HG02588 (cell line): ENCODE data around the gene DNAJC16.

Source experiments
- ATAC-seq: cut with Tn5 transposase; IDR thresholded peaks from one replicate; pipeline ENCODE4 v1.9.1; 2021; ENCODE audit warnings: mild to moderate bottlenecking, moderate library complexity; ENCODE audit not compliant: unreplicated experiment

DNAJC16 gene

DNA sequence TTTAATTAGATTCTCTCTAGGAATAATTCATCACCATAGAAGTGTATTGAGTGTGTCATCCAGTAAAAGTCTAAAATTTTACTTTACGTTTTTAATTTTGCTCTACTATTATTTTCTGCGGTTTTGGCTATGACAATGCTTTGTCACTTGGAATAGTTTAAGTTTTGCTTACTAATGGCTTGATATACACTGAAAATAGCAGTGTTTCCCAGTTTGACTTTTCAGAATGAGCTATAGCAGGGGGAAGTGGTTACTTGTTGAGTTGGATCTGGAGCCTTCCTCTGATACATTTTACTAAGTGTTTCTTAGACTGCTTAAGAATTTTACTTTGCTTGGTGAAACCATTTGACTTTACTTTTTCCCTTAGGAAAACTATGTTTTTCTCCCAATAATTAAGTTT is 5.0 kb downstream of the DNAJC16 start:
- ATAC-seq, result no peak

DNA sequence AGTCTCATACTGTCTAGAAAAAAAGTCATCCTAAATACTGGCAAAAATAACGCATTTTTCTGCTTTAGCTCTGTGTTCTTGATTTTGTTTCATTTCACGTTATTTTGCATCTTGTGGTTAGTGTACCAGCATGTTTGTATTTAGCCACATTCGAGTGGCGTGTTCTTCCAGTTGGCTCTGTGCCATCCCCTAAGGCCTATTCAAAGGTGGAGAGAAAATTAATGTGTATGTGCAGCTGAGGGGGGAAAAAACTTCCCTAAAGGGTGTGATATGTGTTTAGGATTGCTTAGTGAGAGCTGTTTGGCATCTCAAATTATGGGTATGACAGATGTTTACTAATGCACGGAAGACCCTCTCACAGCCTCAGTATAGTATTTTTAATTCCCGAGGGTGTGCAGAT is 12.1 kb downstream of the DNAJC16 start:
- no peak for ATAC-seq

DNA sequence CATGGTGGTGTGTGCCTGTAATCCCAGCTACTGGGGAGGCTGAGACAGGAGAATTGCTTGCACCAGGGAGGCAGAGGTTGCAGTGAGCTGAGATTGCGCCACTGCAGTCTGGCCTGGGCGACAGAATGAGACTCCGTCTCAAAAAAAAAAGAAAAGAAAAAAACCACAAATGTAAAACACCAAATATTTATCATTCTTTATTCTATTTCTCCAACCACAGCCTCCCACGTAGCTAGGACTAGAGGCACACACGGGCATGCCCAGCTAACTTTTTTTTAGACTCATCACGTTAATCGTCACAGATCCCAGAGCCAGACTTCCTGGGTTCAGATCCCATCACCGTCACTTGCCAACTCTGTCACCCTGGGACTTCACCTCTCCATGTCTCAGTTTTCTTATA is 13.5 kb downstream of the DNAJC16 start:
- no peak for ATAC-seq

DNA sequence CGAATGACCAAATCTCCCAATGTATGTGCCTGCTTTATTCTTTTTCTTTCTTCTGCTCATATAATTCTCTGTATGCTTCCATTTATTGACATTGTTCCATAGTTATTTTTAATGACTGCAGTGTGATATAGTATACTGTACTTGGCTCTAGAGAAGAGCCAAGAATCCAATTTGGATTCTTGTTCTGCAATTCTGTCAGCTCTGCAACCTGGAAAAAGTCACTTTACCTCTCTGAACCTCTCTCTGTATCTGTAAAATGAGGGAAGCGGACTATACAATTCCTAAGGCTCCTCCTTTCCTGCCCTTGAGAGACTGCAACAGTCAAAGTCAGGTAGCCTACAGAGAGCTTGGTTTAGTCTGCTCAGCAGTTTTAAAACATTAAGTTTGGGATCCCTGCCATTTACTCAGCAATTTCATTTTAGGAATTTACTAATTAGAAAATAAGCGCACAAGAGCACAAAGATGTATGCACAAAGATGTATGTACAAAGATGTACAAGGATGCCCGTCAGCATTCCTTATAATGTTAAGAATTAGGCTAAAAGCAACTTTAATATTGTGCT is 14.7 kb downstream of the DNAJC16 start:
- no peak for ATAC-seq

DNA sequence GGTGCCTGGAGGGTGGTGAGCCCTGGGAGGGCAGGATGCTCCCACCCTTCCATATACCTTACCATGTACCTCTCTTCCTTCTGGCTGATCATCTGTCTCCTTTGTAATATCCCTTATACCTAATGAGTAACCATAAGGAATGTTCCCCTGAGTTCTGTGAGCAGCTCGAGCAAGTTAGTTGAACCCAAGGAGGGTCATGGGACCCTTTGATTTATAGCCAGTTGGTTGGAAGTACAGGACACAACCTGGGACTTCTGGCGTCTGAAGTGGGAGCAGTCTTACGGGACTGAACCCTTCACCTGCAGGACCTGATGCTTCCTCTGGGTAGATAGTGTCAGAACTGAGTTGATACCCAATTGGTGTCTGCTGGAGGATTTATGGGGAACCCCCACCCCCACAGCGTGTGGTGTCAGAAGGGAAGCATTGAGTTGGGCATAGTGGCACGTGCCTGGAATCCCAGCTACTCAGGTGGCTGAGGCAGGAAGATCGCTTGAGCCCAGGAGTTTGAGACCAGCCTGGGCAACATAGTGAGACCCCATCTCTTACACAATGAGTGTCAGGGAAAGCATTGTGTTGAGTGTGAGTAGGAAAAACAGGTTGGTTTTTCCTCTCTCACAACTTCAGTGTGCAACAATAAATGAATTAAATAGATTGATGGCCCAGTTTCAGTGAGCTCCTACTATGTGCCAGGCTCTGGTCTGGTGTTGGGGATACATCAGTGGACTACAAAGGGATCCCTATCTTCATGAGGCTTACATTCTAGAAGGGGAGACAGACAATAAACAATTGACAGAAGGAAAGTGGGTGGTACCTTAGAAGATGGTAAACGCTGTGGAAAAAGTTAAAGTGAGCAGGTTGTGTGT is 16.0 kb downstream of the DNAJC16 start:
- no peak for ATAC-seq

DNA sequence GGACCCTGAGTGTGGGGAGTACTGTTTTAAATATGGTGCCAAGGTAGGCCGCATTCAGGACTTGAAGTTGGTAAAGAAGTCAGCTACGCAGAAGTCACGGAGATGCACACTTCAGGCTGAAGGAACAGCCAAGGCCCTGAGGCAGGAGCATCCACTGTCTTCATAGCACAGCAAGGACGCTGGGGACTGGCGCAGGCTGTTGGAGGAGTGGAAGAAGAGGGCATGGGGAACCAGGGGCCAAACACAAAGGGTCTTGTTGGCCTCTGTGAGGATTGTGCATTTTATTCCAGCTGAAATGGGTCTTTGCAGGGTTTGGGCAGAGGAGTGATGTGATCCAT is 16.6 kb downstream of the DNAJC16 start:
- no peak for ATAC-seq

DNA sequence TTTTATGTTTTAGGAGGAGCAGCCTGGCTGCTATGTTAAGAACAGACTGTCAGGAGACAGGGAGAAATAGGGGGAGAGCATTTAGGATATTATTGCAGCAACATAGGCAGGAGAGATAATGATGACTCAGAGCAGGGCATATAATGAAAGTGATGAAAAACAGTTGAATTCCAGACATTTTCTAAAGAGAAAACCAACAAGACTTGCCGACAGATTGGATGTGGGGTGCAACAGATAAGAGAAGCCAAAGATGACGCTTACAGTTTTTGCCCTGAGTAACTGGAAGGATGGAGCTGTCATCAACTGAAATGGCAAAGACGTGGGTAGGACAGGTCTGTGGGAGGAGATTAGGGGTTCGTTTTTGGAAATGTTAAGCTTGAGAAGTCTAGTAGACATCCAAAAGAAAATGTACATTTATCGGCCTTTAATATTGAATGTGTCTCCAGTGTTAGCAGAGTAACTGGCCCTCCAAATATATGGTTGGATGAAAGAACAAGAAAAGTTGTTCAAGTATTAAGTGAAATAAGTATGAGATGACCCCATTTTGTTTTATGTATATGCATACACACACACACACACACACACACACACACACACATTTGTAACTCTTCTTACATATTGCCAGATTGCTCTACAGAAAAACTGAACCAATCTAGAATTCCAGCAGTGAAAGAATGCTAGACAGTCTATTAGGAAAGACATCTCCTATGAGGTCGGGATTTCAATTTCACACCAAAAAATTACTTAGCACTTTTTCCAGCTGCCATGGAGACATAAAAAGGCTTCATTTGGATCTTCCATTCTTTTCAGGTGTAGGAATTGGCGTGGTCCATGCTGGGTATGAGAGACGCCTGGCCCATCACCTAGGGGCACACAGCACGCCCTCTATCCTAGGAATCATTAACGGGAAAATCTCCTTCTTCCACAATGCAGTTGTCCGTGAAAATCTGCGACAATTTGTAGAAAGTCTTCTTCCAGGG is 17.2 kb downstream of the DNAJC16 start:
- ATAC-seq, result no peak

DNA sequence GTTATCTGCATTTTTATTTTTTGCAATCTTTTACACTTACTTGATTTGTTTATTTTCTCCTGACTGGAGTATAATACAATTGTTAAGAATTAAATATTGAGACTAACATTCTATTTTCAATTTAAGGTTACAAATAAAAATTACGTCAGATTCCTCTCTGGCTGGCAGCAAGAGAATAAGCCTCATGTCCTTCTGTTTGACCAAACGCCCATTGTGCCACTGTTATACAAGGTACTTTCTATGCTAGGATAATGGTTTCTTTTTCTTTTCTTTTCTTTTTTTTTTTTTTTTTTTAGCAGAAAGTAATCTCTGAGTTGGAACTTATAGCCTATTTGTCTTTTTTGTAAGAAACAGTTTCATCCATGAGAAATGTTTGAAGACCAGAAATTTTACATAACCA is 20.0 kb downstream of the DNAJC16 start:
- no peak for ATAC-seq

DNA sequence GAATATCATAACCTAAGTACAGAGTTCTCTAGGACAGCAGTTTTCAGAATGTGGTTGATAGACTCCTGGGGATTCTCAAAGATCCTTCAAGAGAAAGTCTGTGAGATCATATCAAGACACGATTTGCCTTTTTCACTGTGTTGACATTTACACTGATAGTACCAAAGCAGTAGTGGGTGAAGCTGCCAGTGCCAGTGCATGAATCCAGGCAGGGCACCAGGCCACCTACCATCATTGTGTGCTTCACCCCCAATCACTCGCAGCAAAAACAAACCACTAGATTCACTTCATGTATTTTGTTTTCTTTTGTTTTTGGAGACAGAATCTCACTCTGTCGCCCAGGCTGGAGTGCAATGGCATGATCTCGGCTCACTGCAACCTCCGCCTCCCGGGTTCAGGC is 23.9 kb downstream of the DNAJC16 start:
- ATAC-seq, result no peak

DNA sequence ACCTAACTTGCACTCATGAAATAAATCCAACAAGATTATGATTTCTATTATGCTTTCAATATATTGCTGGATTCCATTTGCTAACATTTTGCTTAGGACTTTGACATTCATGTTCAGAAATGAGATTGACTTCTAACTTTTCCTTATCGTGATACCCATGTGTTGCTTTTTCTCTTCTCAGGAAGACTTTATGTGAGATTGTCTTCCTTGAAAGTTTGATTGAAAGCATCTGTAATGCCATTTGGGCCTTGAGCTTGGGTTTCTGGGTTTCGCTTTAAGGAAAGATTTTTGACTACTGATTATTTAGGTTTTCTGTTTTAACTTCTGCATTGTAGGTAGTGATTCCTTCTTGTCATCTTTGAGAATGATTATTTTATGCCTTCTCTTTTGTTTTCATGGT is 30.4 kb downstream of the DNAJC16 start:
- no peak for ATAC-seq

DNA sequence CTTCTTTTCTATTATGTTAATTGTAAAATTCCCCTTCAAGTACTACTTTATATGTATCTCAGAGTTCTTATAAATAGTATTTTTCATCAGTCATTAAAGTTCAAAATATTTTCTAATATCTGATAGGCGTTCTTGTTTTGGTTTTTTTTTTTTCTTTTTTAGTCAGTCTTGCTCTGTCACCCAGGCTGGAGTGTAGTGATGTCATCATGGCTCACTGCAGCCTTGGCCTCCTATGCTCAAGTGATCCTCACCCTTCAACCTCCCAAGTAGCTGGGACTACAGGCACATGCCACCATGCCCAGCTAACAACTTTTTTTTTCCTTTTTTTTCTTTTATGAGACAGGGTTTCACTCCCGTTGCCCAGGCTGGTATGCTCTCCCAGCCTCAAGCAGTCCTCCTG is 30.9 kb downstream of the DNAJC16 start:
- no peak for ATAC-seq

DNA sequence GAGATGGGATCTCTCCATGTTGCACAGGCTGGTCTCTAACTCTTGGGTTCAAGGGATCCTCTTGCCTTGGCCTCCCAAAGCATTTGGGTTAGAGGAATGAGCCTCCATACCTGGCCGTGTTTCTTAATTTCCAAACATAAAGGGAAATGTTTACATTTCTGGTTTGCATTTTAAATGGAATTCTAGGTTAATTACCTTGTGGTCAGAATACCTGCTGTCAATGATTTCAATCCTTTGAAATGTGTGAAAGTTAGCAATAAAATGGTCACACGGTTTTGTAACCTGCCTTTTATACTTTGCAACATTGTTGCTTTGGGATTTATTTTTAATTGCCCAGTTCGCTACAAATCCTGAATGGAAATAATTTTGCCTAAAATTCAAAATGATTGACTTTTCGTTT is 31.9 kb downstream of the DNAJC16 start:
- no peak for ATAC-seq

DNA sequence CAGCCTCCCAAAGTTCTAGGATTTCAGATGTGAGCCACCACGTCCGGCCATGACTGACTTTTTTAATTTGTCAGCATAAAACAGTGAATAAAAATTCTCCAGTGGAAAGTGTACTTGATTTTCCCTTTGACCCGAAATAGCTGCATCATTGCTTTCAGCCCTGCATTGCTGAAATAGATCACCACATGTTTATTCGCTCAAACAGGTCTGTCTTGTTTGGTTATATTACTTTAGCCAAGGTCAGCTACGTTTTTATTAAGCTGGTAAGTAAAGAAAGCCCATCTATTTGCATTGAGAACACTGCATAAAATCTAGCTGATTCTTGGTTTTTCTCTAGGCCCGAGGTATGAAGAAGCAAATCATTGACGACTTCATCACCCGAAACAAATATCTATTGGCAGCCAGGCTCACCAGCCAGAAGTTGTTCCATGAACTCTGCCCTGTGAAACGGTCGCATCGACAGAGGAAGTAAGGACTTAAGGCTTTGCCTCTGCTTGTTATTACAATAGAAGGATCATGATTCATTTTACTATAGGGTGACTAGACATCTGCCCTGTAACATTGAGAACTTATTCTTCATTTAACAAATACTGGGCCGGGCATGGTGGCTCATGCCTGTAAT is 32.7 kb downstream of the DNAJC16 start:
- ATAC-seq, result no peak

DNA sequence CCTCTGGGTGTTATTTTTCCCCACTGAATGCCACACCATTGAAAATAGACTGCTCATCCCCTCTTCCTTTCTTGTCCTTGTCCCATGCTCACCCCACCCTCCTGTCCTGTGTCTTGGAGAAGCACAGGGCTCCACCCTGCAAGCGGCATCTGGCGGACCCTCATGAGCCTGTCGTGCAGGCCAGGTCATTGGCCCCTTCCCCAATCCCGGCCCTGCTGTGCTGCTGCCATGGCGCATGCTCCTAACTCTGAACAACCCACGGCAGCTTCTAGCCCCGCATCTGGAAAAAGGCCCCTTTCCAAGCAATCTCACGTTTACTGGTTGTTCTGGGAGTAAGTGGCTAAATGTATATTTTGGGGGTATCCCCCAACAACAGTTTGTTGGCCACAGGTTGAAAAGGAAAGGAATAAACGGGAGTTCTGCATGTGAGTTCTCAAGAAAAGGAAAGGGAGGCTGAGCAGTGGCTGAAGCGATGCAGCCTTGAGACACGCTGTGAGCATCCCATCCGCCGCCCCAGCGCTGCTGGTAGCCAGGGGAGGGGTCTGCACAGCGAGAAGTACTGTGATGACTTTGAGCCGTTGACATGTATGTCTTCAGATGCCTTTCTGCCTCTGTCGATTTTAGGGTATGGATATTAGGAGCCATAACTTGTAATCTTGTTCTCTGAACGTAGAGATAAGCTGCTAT is 41.9 kb downstream of the DNAJC16 start:
- ATAC-seq, result no peak

DNA sequence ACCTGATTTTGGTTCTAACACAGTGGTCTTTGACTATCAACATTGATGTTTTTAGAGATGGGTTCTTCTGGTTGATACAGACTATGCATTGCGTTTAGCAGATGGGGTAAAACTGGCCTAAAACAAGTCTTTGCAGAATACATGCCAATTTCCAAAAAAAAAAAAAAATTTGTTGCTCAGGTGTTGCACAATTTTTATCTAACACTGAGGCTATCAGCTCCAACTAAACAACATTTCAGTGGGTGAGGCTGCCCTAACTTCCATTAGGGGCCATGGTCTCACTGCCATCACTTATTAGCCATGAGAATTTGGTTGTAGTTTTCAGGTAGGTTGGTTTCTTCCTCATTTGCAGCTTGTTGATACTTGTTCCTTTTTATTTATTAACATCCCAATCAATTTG is 44.2 kb downstream of the DNAJC16 start:
- ATAC-seq, result no peak

DNA sequence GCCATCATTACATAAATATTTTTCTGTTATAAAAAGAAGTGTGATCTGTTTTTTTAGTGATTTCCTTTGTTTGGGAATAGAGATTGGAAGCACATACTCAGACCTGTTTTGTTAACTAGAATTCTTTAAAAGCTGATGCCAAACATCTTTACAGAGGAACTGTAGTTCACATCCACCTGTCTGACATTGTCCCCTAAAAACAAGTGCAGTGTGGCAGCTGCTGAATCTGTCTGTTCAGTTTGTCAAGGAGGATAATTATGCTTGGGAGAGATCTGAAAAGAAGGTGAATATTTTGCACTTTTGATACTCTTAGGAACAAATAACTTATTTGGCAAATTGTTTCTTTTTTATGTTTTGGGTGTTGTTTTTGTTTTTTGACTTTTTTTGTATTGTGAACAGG is 44.6 kb downstream of the DNAJC16 start:
- ATAC-seq, result no peak

DNA sequence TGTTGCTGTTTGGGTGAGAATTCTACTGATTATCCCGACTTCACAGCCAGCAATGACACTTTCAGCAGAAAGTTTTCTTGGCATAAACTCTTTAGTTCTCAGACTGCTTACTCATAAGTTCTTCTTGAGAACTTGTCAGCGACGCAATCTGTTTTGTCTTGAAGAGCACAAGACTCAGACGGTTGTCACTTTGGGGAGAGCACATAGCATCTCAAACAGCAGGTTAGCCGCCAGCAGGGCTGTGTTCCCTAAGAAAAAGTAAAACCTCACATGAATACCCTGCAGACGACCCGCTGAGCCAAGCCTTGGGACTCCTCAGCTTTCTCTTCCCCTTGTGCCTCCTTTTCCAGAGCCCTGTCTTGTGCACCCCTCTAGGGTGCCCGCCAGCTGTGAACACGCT is 46.8 kb downstream of the DNAJC16 start:
- no peak for ATAC-seq

DNA sequence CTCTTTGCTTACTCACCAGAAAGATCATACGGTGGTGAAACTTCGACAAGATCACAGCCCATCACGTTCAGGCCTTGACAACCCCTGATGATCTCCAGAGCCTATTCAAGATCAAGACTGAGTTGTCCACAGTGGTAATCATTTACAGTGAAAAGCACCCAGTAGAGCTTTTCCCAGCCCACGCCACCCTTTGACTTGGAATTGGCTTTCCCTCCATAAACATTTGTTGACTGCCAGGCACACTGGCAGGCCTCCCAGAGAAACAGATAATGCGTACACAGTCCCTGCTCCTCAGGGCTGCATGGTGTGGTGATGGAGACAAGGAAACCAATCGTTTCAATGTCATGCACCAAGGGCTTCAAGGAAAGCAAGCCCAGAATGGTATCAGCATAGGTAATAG is 48.1 kb downstream of the DNAJC16 start:
- no peak for ATAC-seq

DNA sequence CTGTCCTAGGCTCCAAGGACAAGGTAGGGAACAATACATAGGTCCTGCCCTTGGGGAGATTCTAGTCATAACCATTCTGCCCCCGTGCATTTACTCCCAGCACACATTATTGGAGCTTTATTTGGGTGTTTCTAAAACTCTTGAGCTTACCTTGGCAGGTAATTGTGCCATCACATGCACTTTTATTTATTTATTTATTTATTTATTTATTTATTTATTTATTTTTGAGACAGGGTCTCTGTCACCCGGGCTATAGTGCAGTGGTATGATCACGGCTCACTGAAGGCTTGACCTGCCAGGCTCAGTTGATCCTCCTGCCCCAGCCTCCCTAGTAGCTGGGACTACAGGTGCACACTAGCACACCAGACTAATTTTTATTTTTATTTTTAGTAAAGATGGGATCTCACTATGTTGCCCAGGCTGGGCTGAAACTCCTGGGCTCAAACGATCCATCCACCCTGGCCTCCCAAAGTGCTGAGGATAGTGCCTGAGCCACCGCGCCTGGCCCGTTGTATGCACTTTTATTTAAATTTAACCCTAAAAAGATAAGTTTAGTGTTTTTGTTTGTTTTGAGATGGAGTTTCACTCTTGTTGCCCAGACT is 49.0 kb downstream of the DNAJC16 start:
- no peak for ATAC-seq

DNA sequence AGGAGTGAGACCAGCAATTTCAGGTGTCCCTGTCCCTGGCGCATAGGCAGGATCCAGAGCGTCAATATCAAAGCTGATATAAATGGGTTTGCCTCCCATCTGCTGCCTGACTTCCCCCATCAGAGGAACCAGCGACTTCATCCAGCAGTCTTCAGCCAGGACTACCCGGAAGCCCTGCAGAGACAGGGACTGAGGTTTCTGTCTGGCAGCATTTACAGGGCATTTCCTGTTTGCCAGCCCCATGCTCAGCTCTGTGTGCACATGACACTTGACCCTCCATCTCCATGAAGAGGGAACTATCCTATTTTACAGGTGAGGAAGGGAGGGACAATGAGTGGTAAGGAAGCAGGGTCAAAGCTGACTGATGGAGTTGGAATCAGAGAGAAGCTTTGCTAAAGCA is 51.0 kb downstream of the DNAJC16 start:
- no peak for ATAC-seq
